GM12864 (cell line): ENCODE results near the gene PTHLH.

Experiments
- DNase-seq: peaks from one replicate; pipeline ENCODE4 v3.0.0-alpha.2; 2011; ENCODE audit warnings: low read depth
- H3K4me3 ChIP-seq: 2 replicates; pipeline ENCODE4 v1.5.1; 2011; ENCODE audit warnings: mild to moderate bottlenecking, low read depth, low read length, control low read depth
- CTCF ChIP-seq: IDR thresholded peaks from 2 replicates; pipeline ENCODE4 v1.5.1; 2011; ENCODE audit warnings: low read depth, mild to moderate bottlenecking, moderate library complexity, low read length, control low read depth, inconsistent platforms; ENCODE audit errors: missing control alignments

Gene PTHLH

GRCh38 chr12:27972721-27973120 is at the start of gene PTHLH:
TSS of gene PTHLH (minus strand) at chr12:27972733. CDS start at chr12:27969494, 3,239 bp downstream.
- TF ChIP-seq CTCF, result no peak
- no peak within 1 kb of the TSS for H3K4me3 ChIP-seq
- no peak for DNase-seq

DNA sequence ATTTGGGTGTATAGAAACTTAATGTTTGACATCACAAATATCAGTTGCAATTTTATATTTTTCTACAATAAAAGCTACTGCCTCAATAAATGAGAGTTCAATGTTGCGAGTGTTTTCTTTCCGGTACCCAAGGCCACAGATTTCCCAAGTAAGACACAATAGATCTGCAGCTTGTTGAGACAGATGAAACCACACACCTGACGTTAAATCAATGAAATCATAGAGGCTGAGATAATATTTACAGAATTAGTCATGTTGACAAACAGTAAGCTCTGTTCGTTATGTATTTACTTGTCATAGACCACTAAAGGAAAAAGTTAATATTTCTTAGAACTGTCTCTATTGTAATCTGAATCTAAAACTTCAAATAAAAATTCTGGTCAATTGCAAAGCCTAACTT is 49.2 kb upstream of the PTHLH start:
- no peak for DNase-seq
- no peak for TF ChIP-seq CTCF
- no peak overlapping the region for H3K4me3 ChIP-seq

GRCh38 chr12:28017873-28018255 is 45.3 kb upstream of the PTHLH start:
- TF ChIP-seq CTCF, result no peak
- H3K4me3 ChIP-seq, result no peak overlapping the region
- DNase-seq, result no peak

DNA sequence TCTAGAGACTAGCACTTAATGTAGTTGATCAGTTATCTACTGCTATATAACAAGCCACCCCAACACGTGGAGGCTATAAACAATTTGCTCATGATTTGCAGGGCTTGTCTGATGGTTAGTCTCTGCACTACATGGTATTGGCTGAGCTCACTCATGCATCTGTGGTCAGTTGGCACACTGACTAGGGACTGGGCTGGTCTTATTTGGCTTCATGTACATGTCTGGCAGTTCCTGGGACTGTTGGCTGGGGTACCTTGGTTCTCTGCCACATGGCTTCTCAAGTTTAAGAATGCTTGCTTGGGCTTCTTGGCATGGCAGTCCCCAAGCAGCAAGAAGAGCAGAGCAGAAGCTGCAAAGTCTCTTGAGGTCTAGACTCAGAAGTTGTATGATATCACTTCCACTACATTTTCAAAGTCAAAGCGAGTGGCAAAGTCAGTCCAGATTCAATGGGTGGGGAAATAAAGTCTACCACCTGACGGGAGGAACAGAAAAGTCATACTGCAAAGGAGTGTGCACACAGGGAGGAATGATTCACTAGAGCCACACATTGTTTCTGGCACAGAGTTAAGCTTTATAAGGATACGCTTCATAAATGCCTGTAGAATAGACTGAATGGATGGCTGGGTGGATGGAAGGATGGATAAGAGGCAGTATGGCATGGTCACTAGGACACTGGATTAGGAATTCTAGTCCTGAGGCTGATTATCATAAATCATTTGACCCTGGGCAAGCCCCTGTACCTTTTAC is 44.8 kb upstream of the PTHLH start:
- no peak for DNase-seq
- no peak for TF ChIP-seq CTCF
- no peak overlapping the region for H3K4me3 ChIP-seq

DNA sequence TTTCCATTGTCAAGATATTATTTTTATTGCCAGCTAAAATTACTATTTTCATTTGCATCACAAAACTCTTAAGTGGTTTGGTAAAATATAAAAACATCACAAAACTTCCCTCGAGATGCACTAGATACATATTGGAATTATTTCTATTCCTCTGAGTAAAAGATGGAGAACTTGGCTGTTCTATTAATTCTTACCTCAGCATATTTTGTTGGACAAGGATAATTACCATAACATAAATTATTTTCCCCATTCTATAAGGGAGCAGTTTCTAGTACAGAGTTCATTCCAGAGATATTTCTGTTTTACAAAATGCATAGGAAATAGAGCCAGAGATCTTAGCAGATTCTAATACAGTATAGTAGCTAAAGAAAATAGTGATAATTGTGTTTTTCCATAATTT is 42.6 kb upstream of the PTHLH start:
- DNase-seq, result no peak

DNA sequence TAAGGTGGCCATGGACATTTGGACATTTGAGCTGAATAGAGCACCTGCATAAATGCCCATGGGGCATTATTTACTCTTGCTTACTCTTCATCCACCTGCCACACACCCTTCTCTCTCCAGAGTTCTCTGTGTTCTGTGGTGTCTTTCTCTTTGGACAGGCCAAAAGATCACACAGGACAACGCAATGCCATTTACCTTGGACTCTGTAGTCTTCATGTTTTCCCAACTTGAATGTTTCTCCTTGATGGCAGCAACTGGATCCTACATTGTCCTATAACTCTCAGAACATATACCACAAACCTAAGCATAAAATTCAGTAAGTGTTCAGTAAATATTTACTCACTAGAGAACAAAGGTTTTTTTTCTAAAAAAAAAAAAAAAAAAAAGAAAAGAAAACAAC is 41.7 kb upstream of the PTHLH start:
- no peak for TF ChIP-seq CTCF
- no peak for DNase-seq
- H3K4me3 ChIP-seq, result no peak overlapping the region

More for the DNA sequence above, 42.6 kb upstream of the PTHLH start:
- no peak overlapping the region for H3K4me3 ChIP-seq
- no peak for TF ChIP-seq CTCF

GRCh38 chr12:28012333-28012918 is 39.9 kb upstream of the PTHLH start:
- H3K4me3 ChIP-seq, result no peak overlapping the region
- no peak for TF ChIP-seq CTCF
- DNase-seq, result no peak
